ENCODE results near the gene ERGIC1.

Gene ERGIC1

GRCh38 chr5:172957458-172957857, 123.4 kb downstream of the ERGIC1 start:
- no peak for TF ChIP-seq JUND (IDR thresholded peaks at IDR 0.05; ENCODE audit: low read depth)
- no peak for DNase-seq (ENCODE audit: low read depth in 1 of 2, low spot score in 1 of 2)
- in situ Hi-C loops (cut with HindIII; ENCODE audit: low pct_unique_long_range_greater_than_20kb, low sequenced_read_pairs): no loop called here

GRCh38 chr5:172958331-172959046, 124.4 kb downstream of the ERGIC1 start:
- in situ Hi-C loops (cut with HindIII; ENCODE audit: low pct_unique_long_range_greater_than_20kb, low sequenced_read_pairs): no loop called here
- TF ChIP-seq JUND (IDR thresholded peaks at IDR 0.05; ENCODE audit: low read depth): no peak
- DNase-seq (ENCODE audit: low read depth in 1 of 2, low spot score in 1 of 2): peak; percentile 68 to 74

- TF ChIP-seq JUND (IDR thresholded peaks at IDR 0.05; ENCODE audit: low read depth): no peak
- in situ Hi-C loops (cut with HindIII; ENCODE audit: low pct_unique_long_range_greater_than_20kb, low sequenced_read_pairs): no loop called here
- no peak for DNase-seq (ENCODE audit: low read depth in 1 of 2, low spot score in 1 of 2)
These were observed 126.1 kb downstream of the ERGIC1 start for GRCh38 chr5:172959824-172960799.

- in situ Hi-C loops (cut with HindIII; ENCODE audit: low pct_unique_long_range_greater_than_20kb, low sequenced_read_pairs): no loop called here
- no peak for DNase-seq (ENCODE audit: low read depth in 1 of 2, low spot score in 1 of 2)
- TF ChIP-seq JUND (IDR thresholded peaks at IDR 0.05; ENCODE audit: low read depth): no peak
These were observed 135.9 kb downstream of the ERGIC1 start for GRCh38 chr5:172969921-172970320.

- no peak for TF ChIP-seq JUND (IDR thresholded peaks at IDR 0.05; ENCODE audit: low read depth)
- in situ Hi-C loops (cut with HindIII; ENCODE audit: low pct_unique_long_range_greater_than_20kb, low sequenced_read_pairs): no loop called here
- no peak for DNase-seq (ENCODE audit: low read depth in 1 of 2, low spot score in 1 of 2)
These were observed 137.4 kb downstream of the ERGIC1 start for GRCh38 chr5:172971482-172971881.

- no peak for DNase-seq (ENCODE audit: low read depth in 1 of 2, low spot score in 1 of 2)
- in situ Hi-C loops (cut with HindIII; ENCODE audit: low pct_unique_long_range_greater_than_20kb, low sequenced_read_pairs): no loop called here
- TF ChIP-seq JUND (IDR thresholded peaks at IDR 0.05; ENCODE audit: low read depth): no peak
These were observed 138.5 kb downstream of the ERGIC1 start for GRCh38 chr5:172972552-172972951.

- in situ Hi-C loops (cut with HindIII; ENCODE audit: low pct_unique_long_range_greater_than_20kb, low sequenced_read_pairs): no loop called here
These were observed 139.3 kb downstream of the ERGIC1 start for GRCh38 chr5:172973127-172973916.

GRCh38 chr5:172973931-172974330, 139.9 kb downstream of the ERGIC1 start:
- DNase-seq (ENCODE audit: low read depth in 1 of 2, low spot score in 1 of 2): no peak
- TF ChIP-seq JUND (IDR thresholded peaks at IDR 0.05; ENCODE audit: low read depth): no peak
- in situ Hi-C loops (cut with HindIII; ENCODE audit: low pct_unique_long_range_greater_than_20kb, low sequenced_read_pairs): no loop called here

More at GRCh38 chr5:172973127-172973916, 139.3 kb downstream of the ERGIC1 start:
- no peak for TF ChIP-seq JUND (IDR thresholded peaks at IDR 0.05; ENCODE audit: low read depth)
- no peak for DNase-seq (ENCODE audit: low read depth in 1 of 2, low spot score in 1 of 2)

GRCh38 chr5:172975289-172975688, 141.2 kb downstream of the ERGIC1 start:
- no peak for TF ChIP-seq JUND (IDR thresholded peaks at IDR 0.05; ENCODE audit: low read depth)
- no peak for DNase-seq (ENCODE audit: low read depth in 1 of 2, low spot score in 1 of 2)
- in situ Hi-C loops (cut with HindIII; ENCODE audit: low pct_unique_long_range_greater_than_20kb, low sequenced_read_pairs): no loop called here

GRCh38 chr5:172979778-172980177, 145.7 kb downstream of the ERGIC1 start:
- TF ChIP-seq JUND (IDR thresholded peaks at IDR 0.05; ENCODE audit: low read depth): no peak
- in situ Hi-C loops (cut with HindIII; ENCODE audit: low pct_unique_long_range_greater_than_20kb, low sequenced_read_pairs): no loop called here
- no peak for DNase-seq (ENCODE audit: low read depth in 1 of 2, low spot score in 1 of 2)

GRCh38 chr5:172981931-172982330, 147.9 kb downstream of the ERGIC1 start:
- in situ Hi-C loops (cut with HindIII; ENCODE audit: low pct_unique_long_range_greater_than_20kb, low sequenced_read_pairs): no loop called here
- no peak for TF ChIP-seq JUND (IDR thresholded peaks at IDR 0.05; ENCODE audit: low read depth)
- DNase-seq (ENCODE audit: low read depth in 1 of 2, low spot score in 1 of 2): no peak

- TF ChIP-seq JUND (IDR thresholded peaks at IDR 0.05; ENCODE audit: low read depth): no peak
- in situ Hi-C loops (cut with HindIII; ENCODE audit: low pct_unique_long_range_greater_than_20kb, low sequenced_read_pairs): no loop called here
- DNase-seq (ENCODE audit: low read depth in 1 of 2, low spot score in 1 of 2): peak; percentile 83 to 95
These were observed 149.6 kb downstream of the ERGIC1 start, which contains the start of gene ATP6V0E1 for GRCh38 chr5:172983542-172984243. ATP6V0E1 (plus strand) TSS chr5:172983771; CDS start chr5:172983861, 90 bp downstream.

All from T47D (cell line).